COLO668 (cell line): Measurements from ENCODE around the gene CATSPERE.

Experiments used
- DNase-seq: peaks from one replicate; lab custom pipeline; 2025; ENCODE audit not compliant: unreplicated experiment; lab: John Stamatoyannopoulos, UW

The CATSPERE gene

GRCh38 chr1:244626709-244627108, 165.6 kb downstream of the CATSPERE start:
- DNase-seq, result no peak

GRCh38 chr1:244628789-244629188, 167.7 kb downstream of the CATSPERE start:
- no peak for DNase-seq

- DNase-seq, result no peak
Measured at GRCh38 chr1:244633140-244633539, 172.1 kb downstream of the CATSPERE start.

GRCh38 chr1:244634546-244634945, 173.5 kb downstream of the CATSPERE start:
- DNase-seq, result no peak

GRCh38 chr1:244636488-244637259, 175.6 kb downstream of the CATSPERE start:
- DNase-seq, result no peak

- DNase-seq, result no peak
Measured at GRCh38 chr1:244639561-244639960, 178.5 kb downstream of the CATSPERE start.

GRCh38 chr1:244640917-244641316, 179.8 kb downstream of the CATSPERE start:
- DNase-seq, result no peak

GRCh38 chr1:244642526-244642925, 181.5 kb downstream of the CATSPERE start:
- DNase-seq, result no peak

- no peak for DNase-seq
Measured at GRCh38 chr1:244642988-244643387, 181.9 kb downstream of the CATSPERE start.

GRCh38 chr1:244645414-244645813, 184.3 kb downstream of the CATSPERE start:
- no peak for DNase-seq

- no peak for DNase-seq
Measured at GRCh38 chr1:244645890-244646289, 184.8 kb downstream of the CATSPERE start.

- no peak for DNase-seq
Measured at GRCh38 chr1:244647819-244648218, 186.7 kb downstream of the CATSPERE start.

- DNase-seq, result no peak
Measured at GRCh38 chr1:244651956-244652622, 191.0 kb downstream of the CATSPERE start.

- DNase-seq, result peak; percentile 99
Measured at GRCh38 chr1:244652623-244653438, 191.8 kb downstream of the CATSPERE start, which contains the start of gene DESI2. TSS of gene DESI2 (plus strand) at chr1:244653126. CDS start at chr1:244653314, 188 bp downstream.

- no peak for DNase-seq
Measured at GRCh38 chr1:244653439-244654107, 192.5 kb downstream of the CATSPERE start.

- DNase-seq, result no peak
Measured at GRCh38 chr1:244654108-244655038, 193.3 kb downstream of the CATSPERE start.

- no peak for DNase-seq
Measured at GRCh38 chr1:244655186-244655585, 194.1 kb downstream of the CATSPERE start.

- DNase-seq, result no peak
Measured at GRCh38 chr1:244657421-244657820, 196.3 kb downstream of the CATSPERE start.

GRCh38 chr1:244659694-244660093, 198.6 kb downstream of the CATSPERE start:
- DNase-seq, result no peak

- no peak for DNase-seq
Measured at GRCh38 chr1:244660595-244660994, 199.5 kb downstream of the CATSPERE start.
